Erythroblast (primary cell): ENCODE data around the gene RASAL1.

Experiments
- GATA1 ChIP-seq: IDR thresholded peaks from 2 replicates; pipeline ENCODE4 v1.6.1; 2011; ENCODE audit warnings: low read depth, mild to moderate bottlenecking, control low read depth, low read length, moderate library complexity
- POLR2A ChIP-seq: IDR thresholded peaks from 2 replicates; pipeline ENCODE4 v1.6.1; 2011; ENCODE audit warnings: mild to moderate bottlenecking, low read length

DNA sequence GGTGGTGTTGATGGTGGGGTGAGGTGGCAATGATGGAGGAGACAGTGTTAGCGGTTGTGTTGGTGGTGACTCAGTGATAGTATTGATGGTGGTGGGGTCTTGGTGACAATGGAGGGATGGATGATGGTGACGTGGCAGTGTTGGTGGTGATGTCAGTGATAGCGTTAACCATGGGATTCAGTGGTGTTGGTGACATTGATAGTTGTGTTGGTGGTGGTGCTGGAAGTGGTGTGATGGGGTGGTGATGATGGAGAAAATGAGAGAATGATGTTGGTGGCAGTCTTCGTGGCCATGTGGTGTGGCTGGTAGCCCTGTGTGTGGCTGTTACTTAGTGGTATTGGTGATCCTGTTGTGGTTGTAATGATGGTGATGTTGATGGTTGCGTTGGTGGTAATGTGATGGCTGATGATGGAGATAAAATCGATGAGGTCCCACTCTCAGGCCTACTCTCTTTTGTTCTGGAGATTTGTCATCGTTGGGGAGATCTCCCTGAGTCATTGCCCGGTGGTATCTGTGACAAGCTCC, 76.4 kb downstream of the RASAL1 start:
- TF ChIP-seq POLR2A, result no peak
- no peak for TF ChIP-seq GATA1
